Measurements from ENCODE around the gene ZNF35. TPM values are rescaled to one million over a fixed set of nuclear protein-coding genes. Genes with fewer than 3 reads are reported as not detected.
"Not testable (repeated sequence)": the region's sequence is repeated elsewhere in the genome, so short reads cannot be mapped to it uniquely, and the experiment has no call there.

Gene ZNF35
- 10.5 and 14.3 TPM in 2 replicates for polyA plus RNA-seq (2014; cell fraction: cytosol; rRNA removed)
- 7.4 and 14.8 TPM in 2 replicates for polyA plus RNA-seq (2014; cell fraction: nucleus; rRNA removed)

- DNase-seq (ENCODE audit: low spot score): peak; percentile 90
Observed at GRCh38 chr3:44648564-44649229, at the start of gene ZNF35. Gene ZNF35, plus strand, starts transcription at chr3:44648732. Its CDS starts 2,336 bp downstream, at chr3:44651068.

- no peak for DNase-seq (ENCODE audit: low spot score)
Observed at GRCh38 chr3:44601749-44602148, 46.8 kb upstream of the ZNF35 start.

- DNase-seq (ENCODE audit: low spot score): no peak
Observed at GRCh38 chr3:44612678-44613077, 35.9 kb upstream of the ZNF35 start.

GRCh38 chr3:44624749-44625480, 23.6 kb upstream of the ZNF35 start, which contains the start of gene ZNF197:
Gene ZNF197, plus strand, starts transcription at chr3:44625036. Its CDS starts 4,119 bp downstream, at chr3:44629155.
- peak; percentile 93 for DNase-seq (ENCODE audit: low spot score)

GRCh38 chr3:44628716-44629115, 19.8 kb upstream of the ZNF35 start:
- no peak for DNase-seq (ENCODE audit: low spot score)

- no peak for DNase-seq (ENCODE audit: low spot score)
Observed at GRCh38 chr3:44632193-44632592, 16.3 kb upstream of the ZNF35 start.

- no peak for DNase-seq (ENCODE audit: low spot score)
Observed at GRCh38 chr3:44642337-44642736, 6.2 kb upstream of the ZNF35 start.

GRCh38 chr3:44643024-44643423, 5.5 kb upstream of the ZNF35 start:
- no peak for DNase-seq (ENCODE audit: low spot score)

- DNase-seq (ENCODE audit: low spot score): no peak
Observed at GRCh38 chr3:44647771-44648170, 761 bp upstream of the ZNF35 start.

- no peak for DNase-seq (ENCODE audit: low spot score)
Observed at GRCh38 chr3:44649709-44650108, 1.2 kb downstream of the ZNF35 start.

GRCh38 chr3:44654039-44654438, 5.5 kb downstream of the ZNF35 start:
- no peak for DNase-seq (ENCODE audit: low spot score)

GRCh38 chr3:44659015-44659414, 10.5 kb downstream of the ZNF35 start:
- DNase-seq (ENCODE audit: low spot score): no peak

GRCh38 chr3:44659434-44659833, 10.9 kb downstream of the ZNF35 start:
- DNase-seq (ENCODE audit: low spot score): no peak

GRCh38 chr3:44661189-44661588, 12.7 kb downstream of the ZNF35 start:
- DNase-seq (ENCODE audit: low spot score): no peak

- DNase-seq (ENCODE audit: low spot score): no peak
Observed at GRCh38 chr3:44665173-44665572, 16.6 kb downstream of the ZNF35 start.

- no peak for DNase-seq (ENCODE audit: low spot score)
Observed at GRCh38 chr3:44666346-44666745, 17.8 kb downstream of the ZNF35 start.

- DNase-seq (ENCODE audit: low spot score): no peak
Observed at GRCh38 chr3:44669760-44670159, 21.2 kb downstream of the ZNF35 start.

- DNase-seq (ENCODE audit: low spot score): not testable (repeated sequence)
Observed at GRCh38 chr3:44673466-44673865, 24.9 kb downstream of the ZNF35 start.

- DNase-seq (ENCODE audit: low spot score): no peak
Observed at GRCh38 chr3:44674211-44674610, 25.7 kb downstream of the ZNF35 start.

GRCh38 chr3:44678480-44679116, 30.1 kb downstream of the ZNF35 start:
- DNase-seq (ENCODE audit: low spot score): no peak

- DNase-seq (ENCODE audit: low spot score): no peak
Observed at GRCh38 chr3:44680921-44681455, 32.5 kb downstream of the ZNF35 start.
